Measurements from ENCODE around the gene C11orf42.

C11orf42 gene

DNA sequence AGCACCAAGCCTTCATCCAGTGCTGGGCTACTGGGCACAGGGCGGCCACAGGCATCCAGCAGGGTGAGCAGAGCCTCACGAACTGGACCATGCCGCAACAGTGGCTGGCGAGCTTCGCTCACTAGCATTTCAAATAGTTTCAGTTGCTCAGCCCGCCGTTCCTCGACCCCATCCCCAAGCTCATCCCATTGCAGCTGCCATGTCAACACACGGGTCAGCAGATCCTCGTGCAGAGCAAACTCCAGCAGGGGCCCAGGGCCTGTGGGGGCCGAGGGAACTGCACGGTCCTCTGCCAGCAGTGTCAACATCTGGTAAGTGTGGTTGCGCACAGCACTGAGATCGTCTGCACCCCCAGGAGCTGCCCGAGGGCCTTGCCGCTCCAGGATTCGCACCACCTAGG is 18.5 kb downstream of the C11orf42 start:
- H3K27ac ChIP-seq = no peak overlapping the region
- TF ChIP-seq, protein P1, sequence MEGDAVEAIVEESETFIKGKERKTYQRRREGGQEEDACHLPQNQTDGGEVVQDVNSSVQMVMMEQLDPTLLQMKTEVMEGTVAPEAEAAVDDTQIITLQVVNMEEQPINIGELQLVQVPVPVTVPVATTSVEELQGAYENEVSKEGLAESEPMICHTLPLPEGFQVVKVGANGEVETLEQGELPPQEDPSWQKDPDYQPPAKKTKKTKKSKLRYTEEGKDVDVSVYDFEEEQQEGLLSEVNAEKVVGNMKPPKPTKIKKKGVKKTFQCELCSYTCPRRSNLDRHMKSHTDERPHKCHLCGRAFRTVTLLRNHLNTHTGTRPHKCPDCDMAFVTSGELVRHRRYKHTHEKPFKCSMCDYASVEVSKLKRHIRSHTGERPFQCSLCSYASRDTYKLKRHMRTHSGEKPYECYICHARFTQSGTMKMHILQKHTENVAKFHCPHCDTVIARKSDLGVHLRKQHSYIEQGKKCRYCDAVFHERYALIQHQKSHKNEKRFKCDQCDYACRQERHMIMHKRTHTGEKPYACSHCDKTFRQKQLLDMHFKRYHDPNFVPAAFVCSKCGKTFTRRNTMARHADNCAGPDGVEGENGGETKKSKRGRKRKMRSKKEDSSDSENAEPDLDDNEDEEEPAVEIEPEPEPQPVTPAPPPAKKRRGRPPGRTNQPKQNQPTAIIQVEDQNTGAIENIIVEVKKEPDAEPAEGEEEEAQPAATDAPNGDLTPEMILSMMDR (conservative IDR thresholded peaks at IDR 0.05) = no peak
- no peak for TF ChIP-seq ZFX (IDR thresholded peaks at IDR 0.05)

GRCh38 chr11:6224421-6224820 is 19.1 kb downstream of the C11orf42 start:
- no peak for TF ChIP-seq ZFX (IDR thresholded peaks at IDR 0.05)
- TF ChIP-seq, protein P1 (conservative IDR thresholded peaks at IDR 0.05) = no peak
- no peak overlapping the region for H3K27ac ChIP-seq

GRCh38 chr11:6225024-6225423 is 19.7 kb downstream of the C11orf42 start:
- no peak overlapping the region for H3K27ac ChIP-seq
- TF ChIP-seq, protein P1 (conservative IDR thresholded peaks at IDR 0.05) = no peak
- TF ChIP-seq ZFX (IDR thresholded peaks at IDR 0.05) = no peak

- H3K27ac ChIP-seq = no peak overlapping the region
- TF ChIP-seq, protein P1 (conservative IDR thresholded peaks at IDR 0.05) = no peak
- TF ChIP-seq ZFX (IDR thresholded peaks at IDR 0.05) = no peak
Measured at GRCh38 chr11:6225896-6226295, 20.5 kb downstream of the C11orf42 start.

GRCh38 chr11:6228520-6228919 is 23.2 kb downstream of the C11orf42 start:
- no peak overlapping the region for H3K27ac ChIP-seq
- TF ChIP-seq, protein P1 (conservative IDR thresholded peaks at IDR 0.05) = no peak
- TF ChIP-seq ZFX (IDR thresholded peaks at IDR 0.05) = no peak

DNA sequence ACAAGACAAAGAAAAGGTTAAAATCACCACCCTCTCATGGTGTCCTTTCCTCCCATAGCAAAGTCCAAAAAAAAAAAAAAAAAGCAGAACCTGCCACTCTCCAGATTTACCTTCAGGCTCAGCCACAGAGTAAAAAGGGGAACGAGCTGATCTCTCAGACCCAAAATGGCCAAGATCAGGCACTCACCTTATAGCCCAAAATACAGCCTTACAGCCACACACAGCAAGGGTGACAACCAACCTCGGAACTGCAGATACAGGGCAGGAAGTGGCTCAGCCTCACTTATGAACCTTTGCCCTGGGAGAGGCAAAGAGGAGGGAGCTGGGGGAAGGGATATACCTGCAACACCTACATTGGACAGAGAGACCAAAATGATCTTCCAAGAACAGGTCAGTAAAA is 24.6 kb downstream of the C11orf42 start:
- TF ChIP-seq, protein P1 (conservative IDR thresholded peaks at IDR 0.05) = no peak
- no peak for TF ChIP-seq ZFX (IDR thresholded peaks at IDR 0.05)
- no peak overlapping the region for H3K27ac ChIP-seq

GRCh38 chr11:6232899-6233298 is 27.5 kb downstream of the C11orf42 start:
- H3K27ac ChIP-seq = no peak overlapping the region
- TF ChIP-seq ZFX (IDR thresholded peaks at IDR 0.05) = no peak
- TF ChIP-seq, protein P1 (conservative IDR thresholded peaks at IDR 0.05) = no peak
